ENCODE data around the gene POLR2J2. TPM values are rescaled to one million over a fixed set of nuclear protein-coding genes. Genes with fewer than 3 reads are reported as not detected.
A peak's percentile ranks its signal among the peaks of the same experiment; 100 is the strongest.
"Not testable (repeated sequence)": the region's sequence is repeated elsewhere in the genome, so short reads cannot be mapped to it uniquely, and the experiment has no call there.

The POLR2J2 gene
- 0.52 TPM for polyA plus RNA-seq (2013, experiment 1 of 2)
- 2.5 TPM for polyA plus RNA-seq (2013, experiment 2 of 2)

- H3K14ac ChIP-seq (ENCODE audit: low read length); H2BK12ac ChIP-seq (ENCODE audit: low read length); H3K27me3 ChIP-seq (ENCODE audit: control insufficient read depth in 3 of 3, insufficient read depth in 3 of 3, low read depth in 1 of 3, low read length in 3 of 3); H3K4me1 ChIP-seq (ENCODE audit: control insufficient read depth in 2 of 2, insufficient read depth in 1 of 2, low read depth in 1 of 2, low read length in 2 of 2); H3K9me3 ChIP-seq (replicated peaks in 1 of 2; ENCODE audit: control insufficient read depth in 2 of 2, insufficient read depth in 1 of 2, low read depth in 1 of 2, low read length in 2 of 2); H2AK5ac ChIP-seq (ENCODE audit: low read depth, low read length); H4K91ac ChIP-seq (ENCODE audit: low read depth, low read length, poor library complexity); H3K4me2 ChIP-seq (ENCODE audit: insufficient read depth, low read length, poor library complexity, severe bottlenecking); H3K79me1 ChIP-seq (ENCODE audit: low read depth, low read length); H4K8ac ChIP-seq (ENCODE audit: low read depth, low read length); H2BK120ac ChIP-seq (ENCODE audit: low read depth, low read length); H2BK15ac ChIP-seq (ENCODE audit: low read length); H2BK5ac ChIP-seq (ENCODE audit: low read length); H3K23ac ChIP-seq (ENCODE audit: low read depth, low read length, poor library complexity); H3K36me3 ChIP-seq (replicated peaks in 1 of 2; ENCODE audit: control insufficient read depth in 2 of 2, insufficient read depth in 2 of 2, low read length in 2 of 2); H3K9ac ChIP-seq (ENCODE audit: low read depth, low read length, poor library complexity); H3K27ac ChIP-seq (replicated peaks; ENCODE audit: low read length); H3K18ac ChIP-seq (ENCODE audit: low read length); H3K4ac ChIP-seq (ENCODE audit: low read length): not testable (repeated sequence)
- peak within 1 kb of the TSS; percentile 53 for H2AFZ ChIP-seq (ENCODE audit: low read length)
- DNase-seq (ENCODE audit: low spot score), result peak; percentile 0
- WGBS, 2 donors (ENCODE audit: extremely low coverage in 2 of 2, insufficient read length in 2 of 2, insufficient replicate concordance in 1 of 2), result no CpG with 5 or more reads among the region's 63 CpGs
- H3K4me3 ChIP-seq (ENCODE audit: low read length in 2 of 2), result peak within 1 kb of the TSS in 1 of 2 donors; percentile 51
These were observed at the start of gene POLR2J2 for GRCh38 chr7:102671166-102671955. Gene POLR2J2 (minus strand): TSS chr7:102671663. CDS start chr7:102671601, 62 bp downstream.

GRCh38 chr7:102718491-102718890 lies 47.0 kb upstream of the POLR2J2 start:
- H4K91ac ChIP-seq (ENCODE audit: low read depth, low read length, poor library complexity); H2BK15ac ChIP-seq (ENCODE audit: low read length); H2AFZ ChIP-seq (ENCODE audit: low read length); H3K14ac ChIP-seq (ENCODE audit: low read length); H3K36me3 ChIP-seq (replicated peaks in 1 of 2; ENCODE audit: control insufficient read depth in 2 of 2, insufficient read depth in 2 of 2, low read length in 2 of 2); H3K9ac ChIP-seq (ENCODE audit: low read depth, low read length, poor library complexity); H3K79me1 ChIP-seq (ENCODE audit: low read depth, low read length); H3K27me3 ChIP-seq (ENCODE audit: control insufficient read depth in 3 of 3, insufficient read depth in 3 of 3, low read depth in 1 of 3, low read length in 3 of 3); H3K27ac ChIP-seq (replicated peaks; ENCODE audit: low read length); H3K4me1 ChIP-seq (ENCODE audit: control insufficient read depth in 2 of 2, insufficient read depth in 1 of 2, low read depth in 1 of 2, low read length in 2 of 2); H3K18ac ChIP-seq (ENCODE audit: low read length); H3K23ac ChIP-seq (ENCODE audit: low read depth, low read length, poor library complexity); DNase-seq (ENCODE audit: low spot score); H4K8ac ChIP-seq (ENCODE audit: low read depth, low read length); H2BK120ac ChIP-seq (ENCODE audit: low read depth, low read length); H3K9me3 ChIP-seq (replicated peaks in 1 of 2; ENCODE audit: control insufficient read depth in 2 of 2, insufficient read depth in 1 of 2, low read depth in 1 of 2, low read length in 2 of 2); H3K4ac ChIP-seq (ENCODE audit: low read length); H2AK5ac ChIP-seq (ENCODE audit: low read depth, low read length); H2BK12ac ChIP-seq (ENCODE audit: low read length); H3K4me2 ChIP-seq (ENCODE audit: insufficient read depth, low read length, poor library complexity, severe bottlenecking); H2BK5ac ChIP-seq (ENCODE audit: low read length); H3K4me3 ChIP-seq (ENCODE audit: low read length in 2 of 2): not testable (repeated sequence)

GRCh38 chr7:102715718-102716117 lies 44.3 kb upstream of the POLR2J2 start:
- H3K27ac ChIP-seq (replicated peaks; ENCODE audit: low read length); H3K4ac ChIP-seq (ENCODE audit: low read length); H3K14ac ChIP-seq (ENCODE audit: low read length); H3K9me3 ChIP-seq (replicated peaks in 1 of 2; ENCODE audit: control insufficient read depth in 2 of 2, insufficient read depth in 1 of 2, low read depth in 1 of 2, low read length in 2 of 2); H3K36me3 ChIP-seq (replicated peaks in 1 of 2; ENCODE audit: control insufficient read depth in 2 of 2, insufficient read depth in 2 of 2, low read length in 2 of 2); H3K4me1 ChIP-seq (ENCODE audit: control insufficient read depth in 2 of 2, insufficient read depth in 1 of 2, low read depth in 1 of 2, low read length in 2 of 2); H3K79me1 ChIP-seq (ENCODE audit: low read depth, low read length); H4K8ac ChIP-seq (ENCODE audit: low read depth, low read length); H3K4me2 ChIP-seq (ENCODE audit: insufficient read depth, low read length, poor library complexity, severe bottlenecking); H2BK120ac ChIP-seq (ENCODE audit: low read depth, low read length); H3K27me3 ChIP-seq (ENCODE audit: control insufficient read depth in 3 of 3, insufficient read depth in 3 of 3, low read depth in 1 of 3, low read length in 3 of 3); H3K18ac ChIP-seq (ENCODE audit: low read length); H2BK12ac ChIP-seq (ENCODE audit: low read length); H3K9ac ChIP-seq (ENCODE audit: low read depth, low read length, poor library complexity); H2BK15ac ChIP-seq (ENCODE audit: low read length); H2AK5ac ChIP-seq (ENCODE audit: low read depth, low read length); H3K4me3 ChIP-seq (ENCODE audit: low read length in 2 of 2); H2BK5ac ChIP-seq (ENCODE audit: low read length); H3K23ac ChIP-seq (ENCODE audit: low read depth, low read length, poor library complexity); H4K91ac ChIP-seq (ENCODE audit: low read depth, low read length, poor library complexity): not testable (repeated sequence)
- no CpG with 5 or more reads among the region's 3 CpGs for WGBS, 2 donors (ENCODE audit: extremely low coverage in 2 of 2, insufficient read length in 2 of 2, insufficient replicate concordance in 1 of 2)
- peak; percentile 1 for DNase-seq (ENCODE audit: low spot score)
- H2AFZ ChIP-seq (ENCODE audit: low read length), result peak overlapping the region; percentile 45

GRCh38 chr7:102714774-102715522 lies 43.5 kb upstream of the POLR2J2 start:
- H3K4me3 ChIP-seq (ENCODE audit: low read length in 2 of 2); H3K4me1 ChIP-seq (ENCODE audit: control insufficient read depth in 2 of 2, insufficient read depth in 1 of 2, low read depth in 1 of 2, low read length in 2 of 2); H2BK15ac ChIP-seq (ENCODE audit: low read length); H3K18ac ChIP-seq (ENCODE audit: low read length); H3K9ac ChIP-seq (ENCODE audit: low read depth, low read length, poor library complexity); H4K8ac ChIP-seq (ENCODE audit: low read depth, low read length); H2BK12ac ChIP-seq (ENCODE audit: low read length); H3K14ac ChIP-seq (ENCODE audit: low read length); H2AFZ ChIP-seq (ENCODE audit: low read length); H3K4ac ChIP-seq (ENCODE audit: low read length); H4K91ac ChIP-seq (ENCODE audit: low read depth, low read length, poor library complexity); H3K9me3 ChIP-seq (replicated peaks in 1 of 2; ENCODE audit: control insufficient read depth in 2 of 2, insufficient read depth in 1 of 2, low read depth in 1 of 2, low read length in 2 of 2); DNase-seq (ENCODE audit: low spot score); H3K79me1 ChIP-seq (ENCODE audit: low read depth, low read length); H3K4me2 ChIP-seq (ENCODE audit: insufficient read depth, low read length, poor library complexity, severe bottlenecking); H3K27me3 ChIP-seq (ENCODE audit: control insufficient read depth in 3 of 3, insufficient read depth in 3 of 3, low read depth in 1 of 3, low read length in 3 of 3); H3K27ac ChIP-seq (replicated peaks; ENCODE audit: low read length); H3K23ac ChIP-seq (ENCODE audit: low read depth, low read length, poor library complexity); H2AK5ac ChIP-seq (ENCODE audit: low read depth, low read length); H3K36me3 ChIP-seq (replicated peaks in 1 of 2; ENCODE audit: control insufficient read depth in 2 of 2, insufficient read depth in 2 of 2, low read length in 2 of 2); H2BK5ac ChIP-seq (ENCODE audit: low read length); H2BK120ac ChIP-seq (ENCODE audit: low read depth, low read length): not testable (repeated sequence)
- WGBS, 2 donors (ENCODE audit: extremely low coverage in 2 of 2, insufficient read length in 2 of 2, insufficient replicate concordance in 1 of 2), result no CpG with 5 or more reads among the region's 6 CpGs

All from neuronal stem cell (in vitro differentiated cells).